IMR-90 (cell line): Measurements from ENCODE around the gene RBPJ. TPM values are rescaled to one million over a fixed set of nuclear protein-coding genes. Genes with fewer than 3 reads are reported as not detected.
A peak's percentile ranks its signal among the peaks of the same experiment; 100 is the strongest.

Experiments
- ATAC-seq: fragments of 200-7000 bp; cut with Tn5 transposase; 2 replicates; pipeline ENCODE4 v1.9.1; 2020; ENCODE audit warnings: low read depth, mild to moderate bottlenecking, moderate library complexity
- BruUV-seq: library from RNA; stranded (reverse); fragments of 400-500 nt; replicated peaks from 2 replicates; lab custom pipeline; 2021; lab: Mats Ljungman, UMichigan
- CTCF ChIA-PET: fragments of 300-600 bp; formaldehyde crosslinking; extraction: SDS; loops from one replicate; lab custom pipeline; 2021; ENCODE audit warnings: antibody characterized with exemption; lab: Yijun Ruan, JAX
- POLR2A ChIA-PET: fragments of 300-600 bp; sonication (Branson Sonifier 250); formaldehyde crosslinking; loops from one replicate; lab custom pipeline; 2022; ENCODE audit warnings: antibody characterized with exemption; ENCODE audit not compliant: unreplicated experiment; lab: Charles Lee
- DNase-seq: peaks from one replicate; pipeline ENCODE4 v3.0.0; 2013
- H2AFZ ChIP-seq: replicated peaks from 2 replicates; pipeline ENCODE3; 2013; ENCODE audit warnings: low read length, mild to moderate bottlenecking; ENCODE audit not compliant: poor library complexity
- H2AK5ac ChIP-seq: 2 replicates; pipeline ENCODE4 v1.6.1; 2013; ENCODE audit warnings: low read depth, low read length, inconsistent platforms
- H2AK9ac ChIP-seq: replicated peaks from 2 replicates; pipeline ENCODE3; 2013; ENCODE audit warnings: mild to moderate bottlenecking, low read depth, low read length, moderate library complexity; ENCODE audit not compliant: poor library complexity
- H2BK120ac ChIP-seq: 2 replicates; pipeline ENCODE4 v1.6.1; 2013; ENCODE audit warnings: low read depth, low read length, inconsistent platforms
- H2BK15ac ChIP-seq: 3 replicates; pipeline ENCODE4 v1.6.1; 2013; ENCODE audit warnings: low read depth, low read length, inconsistent platforms
- H2BK20ac ChIP-seq: 2 replicates; pipeline ENCODE4 v1.6.1; 2013; ENCODE audit warnings: low read depth, mild to moderate bottlenecking, inconsistent platforms, low read length, moderate library complexity
- H2BK5ac ChIP-seq: 2 replicates; pipeline ENCODE4 v1.6.1; 2013; ENCODE audit warnings: mild to moderate bottlenecking, low read depth, low read length, inconsistent platforms; ENCODE audit not compliant: poor library complexity, severe bottlenecking
- H3K14ac ChIP-seq: replicated peaks from 2 replicates; pipeline ENCODE4 v1.6.1; 2013; ENCODE audit warnings: low read depth, low read length, inconsistent platforms
- H3K18ac ChIP-seq: 2 replicates; pipeline ENCODE4 v1.6.1; 2013; ENCODE audit warnings: low read depth, low read length, control low read depth
- H3K23ac ChIP-seq: 2 replicates; pipeline ENCODE4 v1.6.1; 2013; ENCODE audit warnings: low read depth, low read length, inconsistent platforms
- H3K27ac ChIP-seq: 2 replicates; pipeline ENCODE4 v1.5.1; 2013; ENCODE audit warnings: mild to moderate bottlenecking, control low read depth, low read length; ENCODE audit not compliant: insufficient read depth
- H3K27me3 ChIP-seq: 2 replicates; pipeline ENCODE4 v1.6.1; 2013; ENCODE audit warnings: low read length; ENCODE audit not compliant: control insufficient read depth, insufficient read depth
- H3K36me3 ChIP-seq: 2 replicates; pipeline ENCODE4 v1.6.1; 2013; ENCODE audit warnings: low read length, mixed read lengths; ENCODE audit not compliant: control insufficient read depth, insufficient read depth
- H3K4ac ChIP-seq: 2 replicates; pipeline ENCODE4 v1.6.1; 2013; ENCODE audit warnings: low read depth, low read length, inconsistent platforms
- H3K4me1 ChIP-seq: 2 replicates; pipeline ENCODE4 v1.6.1; 2013; ENCODE audit warnings: low read length, mixed read lengths; ENCODE audit not compliant: control insufficient read depth, insufficient read depth
- H3K4me2 ChIP-seq: 2 replicates; pipeline ENCODE4 v1.6.1; 2013; ENCODE audit warnings: low read depth, mild to moderate bottlenecking, control low read depth, low read length, moderate library complexity
- H3K4me3 ChIP-seq: 2 replicates; pipeline ENCODE4 v1.5.1; 2013; ENCODE audit warnings: low read depth, mild to moderate bottlenecking, control low read depth, low read length, moderate library complexity; ENCODE audit not compliant: insufficient read depth
- H3K56ac ChIP-seq: 2 replicates; pipeline ENCODE4 v1.6.1; 2013; ENCODE audit warnings: low read length, inconsistent platforms; ENCODE audit not compliant: insufficient read depth; ENCODE audit errors: extremely low read depth
- H3K79me1 ChIP-seq, 2 experiments: 2 replicates each; pipeline ENCODE4 v1.6.1; 2013; ENCODE audit warnings: low read length in 2 of 2, inconsistent platforms in 1 of 2, low read depth in 1 of 2
- H3K9ac ChIP-seq: 2 replicates; pipeline ENCODE4 v1.6.1; 2013; ENCODE audit warnings: low read depth, low read length, control low read depth
- H3K9me1 ChIP-seq: 2 replicates; pipeline ENCODE4 v1.6.1; 2013; ENCODE audit warnings: low read length, inconsistent platforms; ENCODE audit not compliant: insufficient read depth
- H3K9me3 ChIP-seq: 2 replicates; pipeline ENCODE4 v1.6.1; 2013; ENCODE audit warnings: low read length; ENCODE audit not compliant: control insufficient read depth, insufficient read depth
- H4K20me1 ChIP-seq: 2 replicates; pipeline ENCODE4 v1.6.1; 2013; ENCODE audit warnings: low read length, inconsistent platforms; ENCODE audit not compliant: insufficient read depth
- H4K5ac ChIP-seq: 2 replicates; pipeline ENCODE4 v1.6.1; 2013; ENCODE audit warnings: mild to moderate bottlenecking, low read depth, low read length, control low read depth
- H4K8ac ChIP-seq, 2 experiments: 2 replicates each; pipeline ENCODE4 v1.6.1; 2013; ENCODE audit warnings: low read depth in 2 of 2, low read length in 2 of 2, control low read depth in 1 of 2, inconsistent platforms in 1 of 2
- H4K91ac ChIP-seq: 2 replicates; pipeline ENCODE4 v1.6.1; 2013; ENCODE audit warnings: low read depth, low read length, inconsistent platforms; ENCODE audit not compliant: insufficient read depth
- BHLHE40 ChIP-seq: fragments of 150-350 bp; IDR thresholded peaks from 2 replicates; pipeline ENCODE4 v1.6.1; 2016; ENCODE audit warnings: mild to moderate bottlenecking, low read depth, low read length
- CTCF ChIP-seq: conservative IDR thresholded peaks from 2 replicates; pipeline ENCODE4 v1.5.1; 2012; ENCODE audit warnings: mild to moderate bottlenecking, low read depth, low read length, improper control_type of control experiment
- FOS ChIP-seq: fragments of 150-350 bp; IDR thresholded peaks from 2 replicates; pipeline ENCODE4 v1.6.1; 2016; ENCODE audit warnings: low read depth, low read length
- MXI1 ChIP-seq: IDR thresholded peaks from 2 replicates; pipeline ENCODE4 v1.6.1; 2012; ENCODE audit warnings: low read depth, mild to moderate bottlenecking, low read length, moderate library complexity, borderline replicate concordance
- RAD21 ChIP-seq: IDR thresholded peaks from 2 replicates; pipeline ENCODE4 v1.6.1; 2012; ENCODE audit warnings: low read length, improper control_type of control experiment
- RFX5 ChIP-seq: IDR thresholded peaks from 2 replicates; pipeline ENCODE4 v1.8.0; 2012; ENCODE audit warnings: low read depth, mild to moderate bottlenecking, low read length, moderate library complexity
- SMC3 ChIP-seq: fragments of 150-350 bp; IDR thresholded peaks from 2 replicates; pipeline ENCODE4 v1.6.1; 2016; ENCODE audit warnings: low read depth, mild to moderate bottlenecking, antibody characterized with exemption, low read length, moderate library complexity
- WGBS, 2 experiments: methylation state at CpG; one replicate each; pipeline versions ENCODE4 v1.1.5 to v1.1.7; 2013; ENCODE audit warnings: missing lambda C conversion rate in 2 of 2; ENCODE audit not compliant: insufficient read length in 1 of 2; ENCODE audit errors: extremely low coverage in 2 of 2; 5-methylcytosine and 5-hydroxymethylcytosine counted together
- dilution Hi-C: fragments of 300-500 bp; cut with HindIII; formaldehyde crosslinking; loops from one replicate; pipeline ENCODE4 v1.14.3; 2018; ENCODE audit warnings: low sequenced_read_pairs; ENCODE audit not compliant: unreplicated experiment
- in situ Hi-C: fragments of 300-500 bp; cut with MboI; formaldehyde crosslinking; loops from 3 replicates; pipeline ENCODE4 v1.14.3; 2019; ENCODE audit warnings: low sequenced_read_pairs, inconsistent platforms, mixed read lengths
- intact Hi-C: fragments of 100-400 bp; cut with micrococcal nuclease; formaldehyde crosslinking; loops from 2 replicates; pipeline ENCODE4 v1.10.0; 2022
- polyA plus RNA-seq, 3 experiments: library from polyadenylated mRNA; depleted of rRNA; stranded (reverse); fragments of >200 nt; gene quantifications; 2 replicates each; pipeline ENCODE4 v1.2.3, GENCODE V29; 2012; ENCODE audit warnings: low replicate concordance in 1 of 3
- total RNA-seq: library from RNA; depleted of rRNA; stranded (reverse); fragments of >200 nt; gene quantifications from 2 replicates; pipeline ENCODE4 v1.2.3, GENCODE V29; 2012

RBPJ gene
- total and polyA plus RNA-seq, 2 of the 4 experiments (the other 2 are of a cell fraction), result 50.3 to 148 TPM

GRCh38 chr4:26410385-26411293 is 89.8 kb downstream of the RBPJ start:
- 0% methylated on average over 1 of the region's 2 CpGs; no CpG with 5 or more reads in 1 of the 2 experiments for WGBS, 2 experiments
- no TSS peak for BruUV-seq

More at GRCh38 chr4:26410385-26411293, 89.8 kb downstream of the RBPJ start:
- Histone ChIP-seq H3K56ac (no peak overlapping the region), H3K14ac (no peak overlapping the region), H2BK5ac (peak overlapping the region; percentile 24), H3K79me1 (peaks cover 26 to 43% of the 10 kb centered on the region in 2 experiments), H2BK120ac (no peak overlapping the region), H3K36me3 (peaks cover 34% of the 10 kb centered on the region), H4K20me1 (peaks cover 10% of the 10 kb centered on the region; the same call in 1 of the 2 replicates), H3K27me3 (no peaks in the 10 kb centered on the region), H4K8ac (peak overlapping the region in 1 of 2 experiments; percentile 9; a peak in 1 of 4 replicates), H3K4me1 (peaks cover 10% of the 10 kb centered on the region), H2AFZ (no peak overlapping the region), H3K4me3 (no peak overlapping the region), H4K5ac (no peak overlapping the region), H2BK20ac (no peak overlapping the region), H2BK15ac (no peak overlapping the region), H3K4ac (no peak overlapping the region), H3K18ac (no peak overlapping the region), H3K9me3 (peaks cover 5% of the 10 kb centered on the region), H3K9ac (no peak overlapping the region), H3K23ac (no peak overlapping the region), H3K4me2 (no peak overlapping the region), H2AK9ac (no peak overlapping the region), H4K91ac (no peak overlapping the region), H2AK5ac (no peak overlapping the region), H3K9me1 (peaks cover 6% of the 10 kb centered on the region), H3K27ac (no peak overlapping the region)
- ChIA-PET POLR2A (no interaction called here), CTCF (interaction anchor here (2.4 kb wide), 1 partner anchor 81 kb away, joined by 11 read pairs; no protein-coding TSS in a partner anchor)
- peak; percentile 63 for DNase-seq
- intact Hi-C loops, result loop anchor here (1.0 to 10.0 kb wide), 9 partner anchors 80 to 600 kb away; no protein-coding TSS in a partner anchor
- TF ChIP-seq RFX5 (no peak), MXI1 (no peak), CTCF (peak; percentile 75), FOS (no peak), SMC3 (peak; percentile 82), BHLHE40 (no peak), RAD21 (peak; percentile 69)
- peak; percentile 68 for ATAC-seq
- dilution Hi-C loops, result no loop called here
- in situ Hi-C loops, result no loop called here
